ENCODE results near the gene CNNM2.

Gene CNNM2

GRCh38 chr10:102948176-102948575, 30.1 kb downstream of the CNNM2 start:
- H3K4me3 ChIP-seq (ENCODE audit: insufficient read depth, low read length, poor library complexity, severe bottlenecking): no peak overlapping the region
- no peak overlapping the region for H2AFZ ChIP-seq (ENCODE audit: low read depth, low read length, severe bottlenecking)
- no peaks in the 10 kb centered on the region for H3K9me2 ChIP-seq (replicated peaks; ENCODE audit: insufficient read depth, low read length)
- H3K4me2 ChIP-seq (ENCODE audit: low read depth, low read length, poor library complexity, severe bottlenecking): no peak overlapping the region
- H3K36me3 ChIP-seq (ENCODE audit: low read length): no peaks in the 10 kb centered on the region
- H3K27me3 ChIP-seq (ENCODE audit: low read length): no peaks in the 10 kb centered on the region
- H4K20me1 ChIP-seq (ENCODE audit: low read depth, low read length): no peaks in the 10 kb centered on the region
- H3K9ac ChIP-seq (ENCODE audit: low read length): no peak overlapping the region
- TF ChIP-seq CTCF (IDR thresholded peaks at IDR 0.05; ENCODE audit: insufficient read depth, low read length, poor library complexity, severe bottlenecking) (no peak), EZH2phosphoT487 (conservative IDR thresholded peaks at IDR 0.05; ENCODE audit: low read length) (no peak)
- H3F3A ChIP-seq (ENCODE audit: insufficient read depth): no peaks in the 10 kb centered on the region
- H3K27ac ChIP-seq (ENCODE audit: low read depth, low read length): no peak overlapping the region
- H3K79me2 ChIP-seq (ENCODE audit: insufficient read depth, low read length): no peaks in the 10 kb centered on the region
- H3K9me3 ChIP-seq (ENCODE audit: insufficient read depth, low read length): no peaks in the 10 kb centered on the region

GRCh38 chr10:102948786-102949185, 30.7 kb downstream of the CNNM2 start:
- H3K27ac ChIP-seq (ENCODE audit: low read depth, low read length): no peak overlapping the region
- H3K9me2 ChIP-seq (replicated peaks; ENCODE audit: insufficient read depth, low read length): no peaks in the 10 kb centered on the region
- H4K20me1 ChIP-seq (ENCODE audit: low read depth, low read length): no peaks in the 10 kb centered on the region
- H3K4me2 ChIP-seq (ENCODE audit: low read depth, low read length, poor library complexity, severe bottlenecking): no peak overlapping the region
- H3K4me3 ChIP-seq (ENCODE audit: insufficient read depth, low read length, poor library complexity, severe bottlenecking): no peak overlapping the region
- H3F3A ChIP-seq (ENCODE audit: insufficient read depth): no peaks in the 10 kb centered on the region
- H3K79me2 ChIP-seq (ENCODE audit: insufficient read depth, low read length): no peaks in the 10 kb centered on the region
- no peaks in the 10 kb centered on the region for H3K36me3 ChIP-seq (ENCODE audit: low read length)
- no peaks in the 10 kb centered on the region for H3K9me3 ChIP-seq (ENCODE audit: insufficient read depth, low read length)
- no peak overlapping the region for H2AFZ ChIP-seq (ENCODE audit: low read depth, low read length, severe bottlenecking)
- TF ChIP-seq EZH2phosphoT487 (conservative IDR thresholded peaks at IDR 0.05; ENCODE audit: low read length) (no peak), CTCF (IDR thresholded peaks at IDR 0.05; ENCODE audit: insufficient read depth, low read length, poor library complexity, severe bottlenecking) (no peak)
- no peak overlapping the region for H3K9ac ChIP-seq (ENCODE audit: low read length)
- H3K27me3 ChIP-seq (ENCODE audit: low read length): no peaks in the 10 kb centered on the region

GRCh38 chr10:102949916-102950315, 31.8 kb downstream of the CNNM2 start:
- Histone ChIP-seq H3K9me3 (ENCODE audit: insufficient read depth, low read length) (no peaks in the 10 kb centered on the region), H3K4me2 (ENCODE audit: low read depth, low read length, poor library complexity, severe bottlenecking) (no peak overlapping the region), H3K27me3 (ENCODE audit: low read length) (no peaks in the 10 kb centered on the region), H3K9ac (ENCODE audit: low read length) (no peak overlapping the region), H4K20me1 (ENCODE audit: low read depth, low read length) (no peaks in the 10 kb centered on the region), H3K36me3 (ENCODE audit: low read length) (no peaks in the 10 kb centered on the region), H3K79me2 (ENCODE audit: insufficient read depth, low read length) (no peaks in the 10 kb centered on the region), H3K4me3 (ENCODE audit: insufficient read depth, low read length, poor library complexity, severe bottlenecking) (no peak overlapping the region), H3K9me2 (replicated peaks; ENCODE audit: insufficient read depth, low read length) (no peaks in the 10 kb centered on the region), H3K27ac (ENCODE audit: low read depth, low read length) (no peak overlapping the region), H2AFZ (ENCODE audit: low read depth, low read length, severe bottlenecking) (no peak overlapping the region), H3F3A (ENCODE audit: insufficient read depth) (no peaks in the 10 kb centered on the region)
- TF ChIP-seq CTCF (IDR thresholded peaks at IDR 0.05; ENCODE audit: insufficient read depth, low read length, poor library complexity, severe bottlenecking) (no peak), EZH2phosphoT487 (conservative IDR thresholded peaks at IDR 0.05; ENCODE audit: low read length) (no peak)

All from SU-DHL-6 (cell line).